ENCODE data around the gene DNAH12. TPM values are rescaled to one million over a fixed set of nuclear protein-coding genes. Genes with fewer than 3 reads are reported as not detected.

DNAH12 gene
- total RNA-seq, 1 experiment from 2014 or later, result not detected

- H3K79me2 ChIP-seq (ENCODE audit: insufficient read depth, low read length), result no peaks in the 10 kb centered on the region
- H3K4me3 ChIP-seq (replicated peaks in 1 of 2; ENCODE audit: low read depth in 1 of 2, low read length in 2 of 2), result no peak overlapping the region
- ChIA-PET RAD21 (ENCODE audit: low non-redundant PET in 1 of 2, low total read pairs in 2 of 2, uncharacterized antibody in 2 of 2, unreplicated experiment in 2 of 2) (no interaction called here), CTCF (interaction anchor here (4.0 kb wide), 1 partner anchor 11 kb away, joined by 14 read pairs; no protein-coding TSS in a partner anchor), POLR2A (no interaction called here)
- H2AFZ ChIP-seq (ENCODE audit: low read depth, low read length, poor library complexity, severe bottlenecking), result no peak overlapping the region
- H3K9me2 ChIP-seq (ENCODE audit: insufficient read depth), result no peaks in the 10 kb centered on the region
- no peak overlapping the region for H3K27ac ChIP-seq (ENCODE audit: low read depth, low read length)
- H3K36me3 ChIP-seq (ENCODE audit: control insufficient read depth in 1 of 2, insufficient read depth in 2 of 2, low read length in 2 of 2), result no peaks in the 10 kb centered on the region
- BruUV-seq (replicated peaks), result no TSS peak
- no peaks in the 10 kb centered on the region for H3K4me1 ChIP-seq (ENCODE audit: control insufficient read depth in 1 of 2, insufficient read depth in 2 of 2, low read length in 2 of 2)
- no peak overlapping the region for H3K4me2 ChIP-seq (ENCODE audit: low read length)
- ATAC-seq, result no peak
- TF ChIP-seq, protein P1, sequence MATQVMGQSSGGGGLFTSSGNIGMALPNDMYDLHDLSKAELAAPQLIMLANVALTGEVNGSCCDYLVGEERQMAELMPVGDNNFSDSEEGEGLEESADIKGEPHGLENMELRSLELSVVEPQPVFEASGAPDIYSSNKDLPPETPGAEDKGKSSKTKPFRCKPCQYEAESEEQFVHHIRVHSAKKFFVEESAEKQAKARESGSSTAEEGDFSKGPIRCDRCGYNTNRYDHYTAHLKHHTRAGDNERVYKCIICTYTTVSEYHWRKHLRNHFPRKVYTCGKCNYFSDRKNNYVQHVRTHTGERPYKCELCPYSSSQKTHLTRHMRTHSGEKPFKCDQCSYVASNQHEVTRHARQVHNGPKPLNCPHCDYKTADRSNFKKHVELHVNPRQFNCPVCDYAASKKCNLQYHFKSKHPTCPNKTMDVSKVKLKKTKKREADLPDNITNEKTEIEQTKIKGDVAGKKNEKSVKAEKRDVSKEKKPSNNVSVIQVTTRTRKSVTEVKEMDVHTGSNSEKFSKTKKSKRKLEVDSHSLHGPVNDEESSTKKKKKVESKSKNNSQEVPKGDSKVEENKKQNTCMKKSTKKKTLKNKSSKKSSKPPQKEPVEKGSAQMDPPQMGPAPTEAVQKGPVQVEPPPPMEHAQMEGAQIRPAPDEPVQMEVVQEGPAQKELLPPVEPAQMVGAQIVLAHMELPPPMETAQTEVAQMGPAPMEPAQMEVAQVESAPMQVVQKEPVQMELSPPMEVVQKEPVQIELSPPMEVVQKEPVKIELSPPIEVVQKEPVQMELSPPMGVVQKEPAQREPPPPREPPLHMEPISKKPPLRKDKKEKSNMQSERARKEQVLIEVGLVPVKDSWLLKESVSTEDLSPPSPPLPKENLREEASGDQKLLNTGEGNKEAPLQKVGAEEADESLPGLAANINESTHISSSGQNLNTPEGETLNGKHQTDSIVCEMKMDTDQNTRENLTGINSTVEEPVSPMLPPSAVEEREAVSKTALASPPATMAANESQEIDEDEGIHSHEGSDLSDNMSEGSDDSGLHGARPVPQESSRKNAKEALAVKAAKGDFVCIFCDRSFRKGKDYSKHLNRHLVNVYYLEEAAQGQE (IDR thresholded peaks at IDR 0.05; ENCODE audit: low read depth), result no peak
- no peak for TF ChIP-seq CBX3 (IDR thresholded peaks at IDR 0.05; ENCODE audit: low read depth)
- TF ChIP-seq ELF1 (IDR thresholded peaks at IDR 0.05; ENCODE audit: borderline replicate concordance, low read depth), result no peak
- TF ChIP-seq EZH2 (IDR thresholded peaks at IDR 0.05), result no peak
- TF ChIP-seq RAD21 (IDR thresholded peaks at IDR 0.05; ENCODE audit: low read depth), result no peak
- TF ChIP-seq POLR2A (IDR thresholded peaks at IDR 0.05; ENCODE audit: borderline replicate concordance, extremely low read depth, insufficient read depth, insufficient read length), result no peak
- TF ChIP-seq TCF7L2 (IDR thresholded peaks at IDR 0.05; ENCODE audit: borderline replicate concordance, extremely low read depth, insufficient read depth, insufficient read length), result no peak
- TF ChIP-seq ATF3 (IDR thresholded peaks at IDR 0.05), result no peak
- no peak for TF ChIP-seq SRF (IDR thresholded peaks at IDR 0.05; ENCODE audit: low read depth)
- TF ChIP-seq ZFX (IDR thresholded peaks at IDR 0.05), result no peak
- TF ChIP-seq POLR2AphosphoS5 (IDR thresholded peaks at IDR 0.05; ENCODE audit: low read depth, low read length), result no peak
- TF ChIP-seq EGR1 (IDR thresholded peaks at IDR 0.05; ENCODE audit: low read depth), result no peak
- H4K20me1 ChIP-seq (ENCODE audit: insufficient read depth), result no peaks in the 10 kb centered on the region
- intact Hi-C loops (cut with micrococcal nuclease), result no loop called here
- DNase-seq (ENCODE audit: low read depth, low spot score), result no peak
- H3K9me3 ChIP-seq (ENCODE audit: control insufficient read depth in 1 of 2, insufficient read depth in 1 of 2, low read depth in 1 of 2, low read length in 2 of 2), result no peaks in the 10 kb centered on the region
- H3K27me3 ChIP-seq (ENCODE audit: insufficient read depth, low read length), result no peaks in the 10 kb centered on the region
- no peak overlapping the region for H3K9ac ChIP-seq (ENCODE audit: low read length)
Measured at GRCh38 chr3:57386307-57386706, 157.8 kb downstream of the DNAH12 start.

All from HCT116 (cell line).